ENCODE results near the gene ATG16L1.

DNA sequence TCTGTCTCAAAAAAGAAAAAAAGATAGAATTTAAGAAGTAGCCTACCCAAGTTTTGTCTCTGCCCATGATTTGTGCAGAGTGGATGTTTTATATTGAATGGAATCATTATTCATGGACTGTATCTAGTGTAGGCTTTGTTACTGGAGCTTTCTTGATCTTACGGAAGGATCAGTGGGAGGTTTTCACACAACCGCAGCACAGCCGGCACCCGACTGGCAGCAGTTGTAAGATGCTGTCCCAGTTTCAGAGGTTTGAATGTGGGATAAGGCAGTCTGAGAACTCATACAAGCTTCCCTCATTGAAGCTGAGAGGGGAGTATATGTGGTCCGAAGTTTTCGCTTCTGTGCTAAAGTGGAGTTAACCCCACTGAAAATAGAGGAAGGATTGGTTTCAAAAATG, 36.4 kb downstream of the ATG16L1 start:
- TF ChIP-seq, protein P1, sequence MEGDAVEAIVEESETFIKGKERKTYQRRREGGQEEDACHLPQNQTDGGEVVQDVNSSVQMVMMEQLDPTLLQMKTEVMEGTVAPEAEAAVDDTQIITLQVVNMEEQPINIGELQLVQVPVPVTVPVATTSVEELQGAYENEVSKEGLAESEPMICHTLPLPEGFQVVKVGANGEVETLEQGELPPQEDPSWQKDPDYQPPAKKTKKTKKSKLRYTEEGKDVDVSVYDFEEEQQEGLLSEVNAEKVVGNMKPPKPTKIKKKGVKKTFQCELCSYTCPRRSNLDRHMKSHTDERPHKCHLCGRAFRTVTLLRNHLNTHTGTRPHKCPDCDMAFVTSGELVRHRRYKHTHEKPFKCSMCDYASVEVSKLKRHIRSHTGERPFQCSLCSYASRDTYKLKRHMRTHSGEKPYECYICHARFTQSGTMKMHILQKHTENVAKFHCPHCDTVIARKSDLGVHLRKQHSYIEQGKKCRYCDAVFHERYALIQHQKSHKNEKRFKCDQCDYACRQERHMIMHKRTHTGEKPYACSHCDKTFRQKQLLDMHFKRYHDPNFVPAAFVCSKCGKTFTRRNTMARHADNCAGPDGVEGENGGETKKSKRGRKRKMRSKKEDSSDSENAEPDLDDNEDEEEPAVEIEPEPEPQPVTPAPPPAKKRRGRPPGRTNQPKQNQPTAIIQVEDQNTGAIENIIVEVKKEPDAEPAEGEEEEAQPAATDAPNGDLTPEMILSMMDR (IDR thresholded peaks at IDR 0.05), result no peak
- no peak for TF ChIP-seq POLR2A (IDR thresholded peaks at IDR 0.05)
